ENCODE results near the gene NHLH1.
A peak's percentile ranks its signal among the peaks of the same experiment; 100 is the strongest.

Gene NHLH1

GRCh38 chr1:160400223-160400645 is 33.4 kb downstream of the NHLH1 start, which contains the start of gene VANGL2:
Gene VANGL2 (plus strand): TSS chr1:160400564. CDS start chr1:160415838, 15,274 bp downstream.
- H3K4me3 ChIP-seq (ENCODE audit: insufficient read depth, low read length, poor library complexity, severe bottlenecking): no peak within 1 kb of the TSS
- no peak within 1 kb of the TSS for H3K27ac ChIP-seq (ENCODE audit: low read depth, low read length)
- H3K4me2 ChIP-seq (ENCODE audit: low read depth, low read length, poor library complexity, severe bottlenecking): peak within 1 kb of the TSS; percentile 37
- no peaks in the 10 kb centered on the region for H3K9me2 ChIP-seq (replicated peaks; ENCODE audit: insufficient read depth, low read length)
- H3K79me2 ChIP-seq (ENCODE audit: insufficient read depth, low read length): no peaks in the 10 kb centered on the region
- peak within 1 kb of the TSS; percentile 21 for H2AFZ ChIP-seq (ENCODE audit: low read depth, low read length, severe bottlenecking)
- H3K36me3 ChIP-seq (ENCODE audit: low read length): no peaks in the 10 kb centered on the region
- no peaks in the 10 kb centered on the region for H4K20me1 ChIP-seq (ENCODE audit: low read depth, low read length)
- no peaks in the 10 kb centered on the region for H3K27me3 ChIP-seq (ENCODE audit: low read length)
- H3K9me3 ChIP-seq (ENCODE audit: insufficient read depth, low read length): no peaks in the 10 kb centered on the region
- no peak within 1 kb of the TSS; the same call in 1 of the 2 replicates for H3K9ac ChIP-seq (ENCODE audit: low read length)
- TF ChIP-seq EZH2phosphoT487 (conservative IDR thresholded peaks at IDR 0.05; ENCODE audit: low read length) (no peak), CTCF (IDR thresholded peaks at IDR 0.05; ENCODE audit: insufficient read depth, low read length, poor library complexity, severe bottlenecking) (no peak)
- no peaks in the 10 kb centered on the region for H3F3A ChIP-seq (ENCODE audit: insufficient read depth)

GRCh38 chr1:160400646-160401486 is 34.0 kb downstream of the NHLH1 start:
- H3K4me2 ChIP-seq (ENCODE audit: low read depth, low read length, poor library complexity, severe bottlenecking): peak overlapping the region; percentile 37
- H3K27me3 ChIP-seq (ENCODE audit: low read length): no peaks in the 10 kb centered on the region
- no peaks in the 10 kb centered on the region for H3F3A ChIP-seq (ENCODE audit: insufficient read depth)
- H3K9me3 ChIP-seq (ENCODE audit: insufficient read depth, low read length): no peaks in the 10 kb centered on the region
- H4K20me1 ChIP-seq (ENCODE audit: low read depth, low read length): no peaks in the 10 kb centered on the region
- TF ChIP-seq EZH2phosphoT487 (conservative IDR thresholded peaks at IDR 0.05; ENCODE audit: low read length): no peak
- no peak for TF ChIP-seq CTCF (IDR thresholded peaks at IDR 0.05; ENCODE audit: insufficient read depth, low read length, poor library complexity, severe bottlenecking)
- no peak overlapping the region for H3K4me3 ChIP-seq (ENCODE audit: insufficient read depth, low read length, poor library complexity, severe bottlenecking)
- H2AFZ ChIP-seq (ENCODE audit: low read depth, low read length, severe bottlenecking): peak overlapping the region; percentile 21
- H3K9ac ChIP-seq (ENCODE audit: low read length): no peak overlapping the region; the same call in 1 of the 2 replicates
- no peaks in the 10 kb centered on the region for H3K79me2 ChIP-seq (ENCODE audit: insufficient read depth, low read length)
- H3K9me2 ChIP-seq (replicated peaks; ENCODE audit: insufficient read depth, low read length): no peaks in the 10 kb centered on the region
- no peak overlapping the region for H3K27ac ChIP-seq (ENCODE audit: low read depth, low read length)
- H3K36me3 ChIP-seq (ENCODE audit: low read length): no peaks in the 10 kb centered on the region

GRCh38 chr1:160401487-160401805 is 34.6 kb downstream of the NHLH1 start:
- H3K27ac ChIP-seq (ENCODE audit: low read depth, low read length): no peak overlapping the region
- H3K79me2 ChIP-seq (ENCODE audit: insufficient read depth, low read length): no peaks in the 10 kb centered on the region
- no peak for TF ChIP-seq EZH2phosphoT487 (conservative IDR thresholded peaks at IDR 0.05; ENCODE audit: low read length)
- TF ChIP-seq CTCF (IDR thresholded peaks at IDR 0.05; ENCODE audit: insufficient read depth, low read length, poor library complexity, severe bottlenecking): no peak
- no peaks in the 10 kb centered on the region for H3K9me3 ChIP-seq (ENCODE audit: insufficient read depth, low read length)
- no peak overlapping the region for H2AFZ ChIP-seq (ENCODE audit: low read depth, low read length, severe bottlenecking)
- H3K9me2 ChIP-seq (replicated peaks; ENCODE audit: insufficient read depth, low read length): no peaks in the 10 kb centered on the region
- H3K4me2 ChIP-seq (ENCODE audit: low read depth, low read length, poor library complexity, severe bottlenecking): no peak overlapping the region
- no peaks in the 10 kb centered on the region for H3K36me3 ChIP-seq (ENCODE audit: low read length)
- no peaks in the 10 kb centered on the region; the same call in 1 of the 2 replicates for H3K27me3 ChIP-seq (ENCODE audit: low read length)
- H4K20me1 ChIP-seq (ENCODE audit: low read depth, low read length): no peaks in the 10 kb centered on the region
- H3K9ac ChIP-seq (ENCODE audit: low read length): no peak overlapping the region
- H3K4me3 ChIP-seq (ENCODE audit: insufficient read depth, low read length, poor library complexity, severe bottlenecking): no peak overlapping the region
- H3F3A ChIP-seq (ENCODE audit: insufficient read depth): no peaks in the 10 kb centered on the region

Measured in SU-DHL-6 (cell line).